IPS-15b (cell line): ENCODE measurements around the gene RGS3.

ENCODE experiments used
- H3K27me3 ChIP-seq: one replicate; pipeline ENCODE4 v1.6.1; 2013; ENCODE audit warnings: low read length; ENCODE audit not compliant: control insufficient read depth, insufficient read depth
- H3K36me3 ChIP-seq: one replicate; pipeline ENCODE4 v1.6.1; 2013; ENCODE audit warnings: low read length; ENCODE audit not compliant: control insufficient read depth, insufficient read depth
- H3K4me1 ChIP-seq: one replicate; pipeline ENCODE4 v1.6.1; 2013; ENCODE audit warnings: mild to moderate bottlenecking, low read length; ENCODE audit not compliant: control insufficient read depth, insufficient read depth
- H3K4me3 ChIP-seq: one replicate; pipeline ENCODE4 v1.5.1; 2013; ENCODE audit warnings: low read depth, low read length
- H3K9ac ChIP-seq: one replicate; pipeline ENCODE4 v1.6.1; 2013; ENCODE audit warnings: low read depth, mild to moderate bottlenecking, low read length
- H3K9me3 ChIP-seq: one replicate; pipeline ENCODE4 v1.6.1; 2013; ENCODE audit warnings: mild to moderate bottlenecking, low read length; ENCODE audit not compliant: control insufficient read depth, insufficient read depth

Gene RGS3

DNA sequence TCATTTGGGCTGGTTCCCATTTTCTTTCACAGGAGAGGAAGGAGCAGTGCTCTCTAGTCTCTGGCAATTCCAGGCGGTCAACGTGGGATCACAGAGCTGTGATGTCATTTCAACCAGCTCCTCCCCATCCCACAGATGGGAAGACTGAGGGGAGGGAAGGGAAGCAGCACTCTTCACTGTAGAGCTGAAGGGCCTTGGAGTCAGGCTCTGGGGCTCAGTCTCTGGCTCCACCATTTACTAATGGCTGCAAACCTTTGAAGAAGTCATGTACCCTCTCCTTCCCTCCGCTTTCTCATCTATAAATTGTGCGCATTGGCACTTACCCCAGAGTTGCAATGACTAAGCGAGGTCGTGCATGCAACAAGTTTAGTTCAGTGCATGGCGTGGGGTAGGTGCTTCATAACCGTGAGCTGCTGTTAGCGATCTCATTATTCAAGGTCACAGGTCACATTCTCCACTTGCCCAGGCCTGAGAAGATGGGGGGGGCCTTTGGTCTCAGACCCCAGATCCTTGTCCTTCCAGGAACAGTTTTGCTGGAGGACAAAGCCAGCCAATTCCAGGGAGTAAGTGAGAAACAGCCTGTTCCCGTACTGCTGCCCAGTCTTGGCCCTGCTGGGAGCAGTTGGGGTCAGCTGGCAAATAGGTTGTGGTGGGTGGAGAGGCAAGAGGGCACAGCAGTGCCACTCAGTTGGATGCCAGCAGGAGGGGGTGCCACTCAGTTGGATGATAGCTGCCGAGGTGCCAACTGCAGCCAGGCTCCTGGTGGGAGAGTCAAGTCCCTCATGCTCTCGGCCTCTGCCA lies 136.7 kb downstream of the RGS3 start:
- H3K27me3 ChIP-seq = no peaks in the 10 kb centered on the region
- H3K4me1 ChIP-seq = peaks cover 17% of the 10 kb centered on the region
- H3K4me3 ChIP-seq = no peak overlapping the region
- no peak overlapping the region for H3K9ac ChIP-seq
- peaks cover 9% of the 10 kb centered on the region for H3K36me3 ChIP-seq
- H3K9me3 ChIP-seq = no peaks in the 10 kb centered on the region

DNA sequence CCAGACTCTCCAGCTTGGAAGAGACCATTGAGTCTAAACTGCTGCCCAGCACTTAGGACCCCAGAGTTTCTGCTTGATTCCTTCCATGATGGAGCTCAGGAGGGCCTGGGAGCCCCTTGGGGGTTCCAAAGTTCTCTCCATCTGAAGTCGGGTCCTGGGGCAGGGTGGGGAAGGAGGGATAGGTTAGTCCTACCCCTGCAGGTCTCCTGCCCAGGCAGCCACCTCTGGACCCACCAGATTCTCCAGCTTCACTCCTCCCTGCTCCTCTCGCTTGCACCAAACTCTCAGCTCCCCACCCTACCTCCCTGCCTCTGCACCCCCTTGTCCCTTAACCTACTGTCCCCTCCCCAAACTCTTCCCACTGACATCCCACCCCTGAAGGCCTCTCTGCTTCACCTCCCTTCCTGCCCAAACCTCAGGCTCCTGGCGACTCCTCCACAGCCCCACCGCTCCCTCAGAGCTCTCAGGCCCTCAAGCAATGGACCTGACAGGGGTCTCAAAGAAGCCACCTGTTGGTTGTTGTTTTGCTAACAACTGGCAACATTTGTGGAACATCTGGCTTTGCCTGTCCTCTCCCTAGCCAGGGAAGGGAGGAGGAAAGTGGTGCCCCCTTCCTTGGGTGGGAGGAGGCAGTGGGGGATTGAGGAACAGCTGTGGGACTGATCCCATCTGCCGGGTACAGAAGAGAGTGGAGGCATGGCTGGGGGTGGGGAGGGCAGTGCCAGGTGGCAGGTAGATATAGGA lies 137.5 kb downstream of the RGS3 start:
- Histone ChIP-seq H3K9ac (no peak overlapping the region), H3K4me1 (peaks cover 17% of the 10 kb centered on the region), H3K36me3 (peaks cover 9% of the 10 kb centered on the region), H3K27me3 (no peaks in the 10 kb centered on the region), H3K9me3 (no peaks in the 10 kb centered on the region), H3K4me3 (no peak overlapping the region)

DNA sequence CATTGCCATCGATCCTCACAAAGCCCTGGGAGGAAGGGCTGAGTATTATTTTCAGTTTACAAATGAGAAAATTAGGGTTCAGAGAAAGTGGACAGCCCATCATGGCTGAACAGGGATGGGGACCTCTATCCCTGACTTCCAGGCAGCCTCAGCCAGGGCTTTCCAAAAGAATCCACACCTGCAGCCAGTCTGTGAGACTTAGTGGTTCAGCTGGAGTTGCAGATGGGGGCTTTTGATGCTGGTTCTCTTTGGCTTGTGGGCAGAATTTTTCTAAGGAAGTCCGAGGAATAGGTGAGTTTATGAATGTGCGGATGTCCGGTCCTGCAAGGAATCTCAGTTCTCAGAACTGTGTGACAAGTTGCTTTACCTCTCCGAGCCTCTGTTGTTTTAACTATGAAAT lies 138.1 kb downstream of the RGS3 start:
- Histone ChIP-seq H3K9ac (no peak overlapping the region), H3K27me3 (no peaks in the 10 kb centered on the region), H3K4me1 (peaks cover 17% of the 10 kb centered on the region), H3K4me3 (no peak overlapping the region), H3K9me3 (no peaks in the 10 kb centered on the region), H3K36me3 (peaks cover 7% of the 10 kb centered on the region)

DNA sequence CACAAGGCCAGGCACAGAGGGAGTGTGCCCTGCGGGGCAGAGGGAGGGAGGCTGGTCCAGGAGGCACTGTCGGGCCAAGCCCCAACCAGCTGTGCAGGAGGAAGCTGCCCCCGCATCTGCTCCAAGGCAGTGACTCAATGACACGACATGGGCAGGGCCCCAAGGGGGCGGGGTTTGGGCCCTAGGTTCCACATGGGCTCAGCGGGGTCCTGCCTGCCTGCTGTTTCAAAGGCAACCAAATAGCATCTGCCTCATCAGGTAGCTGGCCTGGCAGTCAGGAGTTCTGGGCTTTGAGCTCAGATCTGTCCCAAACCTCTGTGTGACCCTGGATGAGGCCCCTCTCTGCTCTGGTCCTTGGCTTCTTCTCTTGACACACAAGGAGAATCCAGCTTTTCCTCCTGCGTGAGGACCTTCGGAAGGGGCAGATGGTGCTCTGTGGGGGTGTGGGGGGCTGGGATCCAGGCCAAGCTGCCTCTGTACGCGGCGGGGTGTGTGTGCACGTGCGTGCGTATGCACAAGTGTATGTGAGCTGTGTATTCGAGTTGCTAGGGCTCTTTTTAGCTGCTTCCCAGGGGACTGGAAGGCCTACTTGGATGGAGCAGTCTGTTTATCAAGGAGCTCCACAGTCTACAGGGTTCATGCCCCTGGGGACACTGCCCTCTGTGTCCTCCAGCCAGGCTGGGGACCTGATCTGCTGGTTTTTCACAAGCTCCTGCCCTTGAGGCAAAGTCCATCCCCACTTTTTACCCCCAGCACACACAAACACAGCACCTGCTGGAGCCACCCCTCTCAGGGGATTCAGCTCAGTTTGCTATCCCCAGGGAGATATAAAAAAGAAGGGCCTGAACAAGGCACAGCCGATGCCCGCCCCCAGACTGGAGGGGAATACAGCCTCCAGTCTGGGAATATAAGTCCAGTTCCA lies 138.9 kb downstream of the RGS3 start:
- Histone ChIP-seq H3K27me3 (no peaks in the 10 kb centered on the region), H3K4me1 (peaks cover 17% of the 10 kb centered on the region), H3K36me3 (peaks cover 2% of the 10 kb centered on the region), H3K4me3 (no peak overlapping the region), H3K9me3 (no peaks in the 10 kb centered on the region), H3K9ac (no peak overlapping the region)

DNA sequence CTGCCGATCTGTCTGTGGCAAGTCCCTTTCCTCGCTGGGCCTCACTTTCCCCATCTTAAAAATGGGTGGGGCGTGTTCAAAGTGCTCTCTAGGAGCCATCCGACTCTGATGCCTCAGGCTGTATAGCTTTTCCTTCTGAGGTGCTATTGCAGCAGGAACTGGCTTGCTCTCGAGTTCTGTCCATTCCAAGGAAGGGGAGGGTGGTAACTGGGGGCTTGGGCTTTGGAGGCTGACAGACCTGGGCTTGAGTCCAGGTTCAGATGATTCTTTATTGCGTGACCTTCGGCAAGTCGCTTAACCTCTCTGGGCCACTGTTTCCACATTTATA lies 139.5 kb downstream of the RGS3 start:
- Histone ChIP-seq H3K27me3 (no peaks in the 10 kb centered on the region), H3K36me3 (no peaks in the 10 kb centered on the region), H3K9me3 (no peaks in the 10 kb centered on the region), H3K4me1 (peaks cover 17% of the 10 kb centered on the region), H3K9ac (no peak overlapping the region), H3K4me3 (no peak overlapping the region)

DNA sequence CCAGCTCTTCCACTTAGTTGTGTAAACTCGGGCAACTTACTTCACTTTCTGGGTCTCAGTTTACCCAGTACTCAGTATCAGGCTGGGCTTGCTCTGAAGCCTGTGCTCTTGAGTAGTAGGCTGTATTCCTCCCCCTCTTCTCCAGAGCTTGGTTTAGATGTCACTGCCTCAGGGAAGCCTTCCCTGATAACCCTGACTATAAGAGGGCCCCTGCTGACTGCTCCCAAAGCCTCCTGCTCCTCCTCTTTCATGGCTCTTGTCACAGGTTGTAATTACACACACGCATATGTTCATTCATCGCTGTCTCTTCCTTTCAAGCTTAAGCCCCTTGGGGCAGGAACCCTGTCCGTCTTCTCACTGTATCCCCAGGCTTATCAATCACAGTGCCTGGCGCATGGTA lies 140.2 kb downstream of the RGS3 start:
- H3K9me3 ChIP-seq = no peaks in the 10 kb centered on the region
- no peaks in the 10 kb centered on the region for H3K27me3 ChIP-seq
- H3K36me3 ChIP-seq = no peaks in the 10 kb centered on the region
- peaks cover 17% of the 10 kb centered on the region for H3K4me1 ChIP-seq
- H3K4me3 ChIP-seq = no peak overlapping the region
- no peak overlapping the region for H3K9ac ChIP-seq

DNA sequence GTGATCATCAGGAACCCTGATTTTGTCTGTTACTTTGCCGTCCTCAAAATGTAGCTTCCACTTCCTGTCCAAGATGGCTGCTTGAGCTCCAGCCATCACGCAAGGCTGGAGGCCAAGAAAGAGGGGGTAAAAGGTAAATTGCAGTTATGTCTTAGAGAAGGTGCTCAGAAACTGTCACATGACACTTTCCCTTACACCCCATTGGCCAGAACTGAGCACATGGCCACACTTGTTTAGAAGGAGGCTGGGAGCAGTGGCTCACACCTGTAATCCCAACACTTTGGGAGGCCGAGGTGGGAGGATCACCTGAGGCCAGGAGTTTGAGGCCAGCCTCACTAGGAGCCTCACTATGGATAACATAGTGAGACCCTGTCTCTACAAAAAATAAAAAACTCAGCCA lies 140.9 kb downstream of the RGS3 start:
- no peaks in the 10 kb centered on the region for H3K9me3 ChIP-seq
- peaks cover 17% of the 10 kb centered on the region for H3K4me1 ChIP-seq
- no peaks in the 10 kb centered on the region for H3K36me3 ChIP-seq
- no peaks in the 10 kb centered on the region for H3K27me3 ChIP-seq
- no peak overlapping the region for H3K9ac ChIP-seq
- no peak overlapping the region for H3K4me3 ChIP-seq

DNA sequence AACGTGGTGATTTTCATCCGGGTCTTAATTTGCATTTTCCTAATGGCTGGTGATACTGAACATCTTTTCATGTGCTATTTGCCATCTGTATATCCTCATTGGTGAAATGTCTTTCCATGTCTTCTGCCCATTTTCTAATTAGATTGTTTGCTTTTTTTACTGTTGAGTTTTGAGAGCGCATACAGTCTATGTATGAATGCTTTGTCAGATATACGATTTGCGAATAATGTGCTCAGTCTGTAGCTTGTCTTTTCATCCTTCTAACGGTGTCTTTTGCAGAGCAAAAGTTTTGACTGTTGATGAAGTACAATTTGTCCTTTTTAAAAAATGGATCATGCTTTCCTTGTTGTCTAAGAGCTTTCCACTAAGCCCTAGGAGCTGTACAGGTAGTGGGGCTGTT lies 143.0 kb downstream of the RGS3 start:
- H3K36me3 ChIP-seq = no peaks in the 10 kb centered on the region
- H3K27me3 ChIP-seq = no peaks in the 10 kb centered on the region
- no peaks in the 10 kb centered on the region for H3K9me3 ChIP-seq
- no peak overlapping the region for H3K9ac ChIP-seq
- H3K4me3 ChIP-seq = no peak overlapping the region
- H3K4me1 ChIP-seq = peaks cover 23% of the 10 kb centered on the region

DNA sequence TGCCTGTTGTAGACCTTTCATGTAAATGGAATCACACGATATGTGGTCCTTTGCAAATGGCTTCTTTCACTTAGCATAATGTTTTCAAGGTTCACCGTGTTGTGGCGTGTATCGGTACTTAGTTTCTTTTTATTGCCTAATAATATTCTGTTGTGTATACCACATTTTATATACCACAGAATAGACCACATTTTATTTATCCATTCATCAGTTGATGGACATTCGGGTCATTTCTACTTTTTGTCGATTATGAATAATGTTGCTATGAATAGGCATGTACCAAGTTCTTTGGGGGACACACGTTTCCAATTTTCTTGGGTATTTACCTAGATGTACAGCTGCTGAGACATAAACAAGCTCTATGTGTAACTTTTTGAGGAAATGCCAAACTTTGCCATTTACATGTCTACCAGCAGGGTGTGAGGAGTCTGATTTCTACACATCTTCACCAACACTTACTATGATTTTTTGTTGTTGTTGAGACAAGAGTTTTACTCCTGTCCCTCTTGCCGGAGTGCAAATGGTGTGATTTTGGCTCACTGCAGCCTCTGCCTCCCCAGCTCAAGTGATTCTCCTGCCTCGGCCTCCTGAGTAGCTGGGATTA lies 144.7 kb downstream of the RGS3 start:
- no peak overlapping the region for H3K4me3 ChIP-seq
- no peaks in the 10 kb centered on the region for H3K9me3 ChIP-seq
- H3K27me3 ChIP-seq = no peaks in the 10 kb centered on the region
- H3K36me3 ChIP-seq = no peaks in the 10 kb centered on the region
- H3K9ac ChIP-seq = no peak overlapping the region
- peaks cover 14% of the 10 kb centered on the region for H3K4me1 ChIP-seq

DNA sequence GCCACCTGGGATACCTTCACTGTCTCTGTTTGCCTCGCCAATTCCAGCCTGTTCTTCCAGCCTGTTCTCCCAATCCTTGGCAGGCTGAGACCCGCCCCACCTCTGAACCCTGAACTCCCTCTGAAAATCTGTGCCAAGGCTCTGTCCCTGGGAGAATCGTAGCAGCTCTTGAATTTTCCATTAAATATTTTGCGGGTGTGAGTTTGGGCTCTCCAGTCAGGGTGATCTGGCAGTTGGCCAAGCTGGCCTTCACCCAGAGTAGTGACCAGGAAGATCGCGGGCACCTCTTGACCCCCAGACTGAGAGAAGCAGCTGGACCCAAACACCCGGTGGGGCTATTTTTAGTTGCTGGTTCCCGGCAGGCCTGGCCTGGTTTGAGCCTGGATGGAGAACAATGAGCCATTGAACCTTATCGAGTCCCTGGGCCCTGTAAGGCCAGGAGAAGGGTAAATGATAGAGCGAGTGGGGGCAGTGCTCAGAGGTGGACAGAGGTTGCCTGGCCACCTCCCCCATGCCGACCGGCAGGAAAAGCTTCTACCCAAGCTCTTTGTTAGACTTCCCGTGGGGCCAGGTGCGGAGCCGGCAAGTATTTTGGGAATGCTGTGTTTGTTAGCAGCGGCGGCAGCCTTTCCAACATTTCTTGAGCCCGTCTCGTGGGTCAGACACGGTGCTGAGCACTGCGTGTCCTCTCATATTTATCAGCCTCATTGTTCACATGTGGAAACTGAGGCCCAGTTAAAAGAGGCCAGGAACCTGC lies 146.2 kb downstream of the RGS3 start:
- peaks cover 6% of the 10 kb centered on the region for H3K4me1 ChIP-seq
- H3K9ac ChIP-seq = no peak overlapping the region
- H3K4me3 ChIP-seq = no peak overlapping the region
- H3K36me3 ChIP-seq = no peaks in the 10 kb centered on the region
- no peaks in the 10 kb centered on the region for H3K9me3 ChIP-seq
- H3K27me3 ChIP-seq = no peaks in the 10 kb centered on the region
